NCI-H128 (cell line): Measurements from ENCODE around the gene GNG2.
A peak's percentile ranks its signal among the peaks of the same experiment; 100 is the strongest.

Experiments
- DNase-seq: peaks from one replicate; lab custom pipeline; 2025; ENCODE audit not compliant: unreplicated experiment; lab: John Stamatoyannopoulos, UW

GNG2 gene

DNA sequence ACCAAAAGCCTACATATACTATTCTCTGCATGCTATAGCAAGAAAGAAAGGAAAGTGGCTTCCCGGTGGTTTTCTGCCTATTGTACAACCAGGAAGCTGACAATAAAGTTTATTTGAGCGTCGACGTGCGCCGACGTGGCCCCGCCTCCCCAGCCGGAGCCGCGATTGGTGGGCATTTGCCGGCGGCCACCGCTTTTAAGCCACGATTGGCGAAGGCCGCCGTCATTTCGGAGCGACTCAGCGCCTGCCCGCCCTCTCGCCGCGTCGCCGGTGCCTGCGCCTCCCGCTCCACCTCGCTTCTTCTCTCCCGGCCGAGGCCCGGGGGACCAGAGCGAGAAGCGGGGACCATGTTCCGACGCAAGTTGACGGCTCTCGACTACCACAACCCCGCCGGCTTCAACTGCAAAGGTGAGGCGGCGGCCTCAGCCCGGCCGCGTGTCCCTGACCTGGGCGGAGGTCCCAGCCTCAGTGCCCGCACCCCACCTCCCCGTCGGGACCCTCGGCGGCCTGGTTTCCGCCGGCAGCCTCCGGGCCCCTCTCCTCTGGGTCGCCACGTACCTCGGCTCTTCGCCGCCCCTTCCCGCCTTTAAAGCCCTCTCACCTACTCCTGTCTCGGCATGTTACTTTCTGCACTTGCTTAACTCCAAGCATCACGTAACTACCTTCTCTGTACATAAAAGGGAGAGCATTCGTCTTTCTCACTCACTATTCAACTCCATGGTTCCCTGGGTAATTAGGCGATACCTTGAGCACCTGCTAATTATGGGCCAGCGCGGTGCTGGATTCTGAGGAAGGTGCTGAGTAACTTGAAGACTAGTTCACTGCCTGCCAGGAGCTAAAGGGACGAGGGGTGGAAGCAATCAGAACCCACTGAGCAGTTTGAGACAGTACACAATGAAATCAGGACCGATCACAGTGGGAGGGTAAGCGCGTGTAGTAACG, 129.2 kb downstream of the GNG2 start, which contains the start of gene RTRAF:
Gene RTRAF (plus strand): TSS at position 254 of the 942 bp plus-strand sequence. CDS start 94 bp downstream, at position 348.
- DNase-seq, result peak; percentile 84

DNA sequence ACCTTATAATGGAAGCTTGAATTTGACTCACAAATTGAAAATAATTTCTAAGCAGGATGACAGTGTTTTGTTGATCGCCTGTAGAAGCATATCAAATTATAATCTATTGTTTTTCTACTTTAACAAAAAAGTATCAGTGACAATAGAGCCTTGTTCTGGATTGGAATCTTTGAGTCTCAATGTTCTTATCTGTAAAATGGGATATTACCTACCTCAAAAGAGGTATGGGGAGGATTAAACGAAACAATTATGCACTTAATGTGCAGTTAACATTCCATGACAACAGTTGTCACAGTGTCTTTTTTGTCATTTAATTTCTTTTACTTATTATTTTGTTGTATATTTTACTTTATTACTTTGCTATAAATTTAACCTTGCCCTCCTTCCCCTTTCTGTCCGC, 130.1 kb downstream of the GNG2 start:
- DNase-seq, result no peak

DNA sequence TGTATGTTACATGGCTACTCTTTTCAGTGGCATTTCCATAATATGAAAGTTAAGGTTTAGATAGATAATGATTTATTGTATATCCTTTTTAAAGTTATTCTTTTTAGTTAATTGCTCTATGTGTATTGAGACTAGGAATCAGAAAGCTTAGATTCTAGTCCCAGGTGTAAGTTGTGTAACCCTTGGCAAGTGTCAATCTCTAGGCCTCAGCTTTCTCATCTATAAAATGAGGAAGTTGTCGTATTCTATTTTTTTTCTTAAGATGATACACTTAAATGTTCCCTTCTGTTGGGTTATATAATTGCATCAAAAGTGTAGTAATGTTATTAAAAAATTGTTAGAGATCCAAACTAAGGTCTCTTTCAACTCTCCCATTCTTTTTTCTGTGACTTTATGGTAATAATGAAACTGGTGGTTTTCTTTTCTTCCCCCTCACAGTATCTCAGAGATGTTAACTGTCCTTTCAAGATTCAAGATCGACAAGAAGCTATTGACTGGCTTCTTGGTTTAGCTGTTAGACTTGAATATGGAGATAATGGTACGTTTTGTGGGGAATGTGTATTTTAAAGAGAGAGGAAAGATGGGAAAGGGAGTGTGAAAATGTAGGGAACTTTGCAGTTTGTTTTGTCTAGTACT, 133.0 kb downstream of the GNG2 start:
- DNase-seq, result no peak

DNA sequence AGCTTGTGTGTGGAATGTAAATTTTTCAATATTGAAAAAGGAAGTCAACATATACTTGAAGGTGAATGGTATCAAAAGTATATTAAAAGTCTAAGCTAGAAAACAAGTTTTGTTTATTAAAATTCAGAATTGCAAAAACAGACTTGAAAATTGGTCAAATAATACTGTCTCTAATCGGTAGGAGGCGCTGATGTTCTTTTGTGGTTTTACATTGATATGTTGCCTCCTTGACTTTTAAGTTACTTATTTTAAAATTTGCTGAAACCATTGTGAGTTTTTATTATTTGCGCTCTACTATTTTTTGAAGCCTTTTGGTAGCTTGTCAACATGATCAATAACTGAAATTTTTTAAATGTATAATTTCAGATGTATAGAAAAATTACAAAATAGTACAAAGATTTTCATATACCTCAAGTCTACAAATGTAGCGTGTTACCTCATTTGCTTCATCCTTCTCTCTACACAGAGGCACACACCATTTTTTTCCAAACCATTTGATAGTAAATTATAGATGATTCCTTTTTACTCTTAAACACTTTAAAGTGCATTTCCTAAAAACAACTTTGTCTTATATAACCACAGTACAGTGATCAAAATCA, 135.8 kb downstream of the GNG2 start:
- DNase-seq, result no peak

DNA sequence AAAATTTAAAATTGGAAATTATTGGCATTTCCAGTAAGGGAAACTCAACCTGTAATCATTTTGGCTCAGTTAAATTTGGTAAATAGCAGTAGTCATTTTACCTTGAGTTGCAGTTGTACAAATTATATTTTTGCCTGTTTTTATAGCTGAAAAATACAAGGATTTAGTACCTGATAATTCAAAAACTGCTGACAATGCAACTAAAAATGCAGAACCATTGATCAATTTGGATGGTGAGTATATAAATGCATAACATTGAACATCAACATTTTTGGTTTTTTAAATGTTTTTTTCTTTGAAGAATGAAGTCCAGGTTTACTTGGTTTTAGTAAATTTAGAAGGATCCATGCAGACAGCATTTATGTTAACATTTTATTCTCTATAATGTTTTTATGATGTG, 137.9 kb downstream of the GNG2 start:
- no peak for DNase-seq

DNA sequence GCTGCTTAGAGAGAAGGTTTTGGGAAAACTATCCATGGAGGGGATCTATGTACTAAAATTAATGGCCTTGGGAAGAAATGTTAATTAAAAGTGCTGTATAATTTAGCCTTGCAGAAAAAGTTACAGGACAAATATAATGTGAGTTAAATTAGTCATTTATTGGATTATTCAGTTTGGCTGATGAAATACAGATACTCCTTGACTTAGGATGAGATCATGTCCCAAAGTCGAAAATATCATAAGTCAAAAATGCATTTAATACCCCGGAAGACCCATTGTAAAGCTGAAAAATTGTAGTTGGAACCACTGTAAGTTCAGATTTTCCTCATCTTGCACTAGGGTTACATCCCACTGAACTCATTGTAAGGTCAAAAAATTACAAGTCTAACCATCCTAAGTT, 138.7 kb downstream of the GNG2 start:
- no peak for DNase-seq

DNA sequence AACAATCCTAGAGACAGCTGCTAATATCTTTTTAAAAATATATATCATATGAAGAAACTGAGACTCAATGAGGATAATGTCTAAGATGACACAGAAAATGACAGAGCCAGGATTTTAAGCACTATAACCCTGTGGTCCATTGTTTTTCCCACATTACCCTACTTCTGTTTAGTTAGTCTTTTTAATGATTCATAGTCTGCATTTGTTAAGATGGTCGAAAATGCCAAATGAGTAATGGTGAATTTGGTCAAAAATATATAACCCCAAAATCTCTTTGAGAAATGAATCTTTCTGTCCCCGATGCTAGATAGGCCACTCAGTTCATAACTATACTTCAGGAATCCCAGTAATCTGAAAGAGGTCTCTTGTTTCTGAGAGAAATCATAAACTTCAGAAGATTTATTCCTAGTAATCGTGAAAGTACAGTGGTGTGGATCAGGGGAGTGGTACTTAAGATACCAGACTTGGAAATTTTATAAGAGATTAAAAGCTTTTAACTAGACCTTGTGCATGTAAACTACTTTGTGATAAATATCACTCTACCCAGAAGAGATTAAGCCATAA, 139.7 kb downstream of the GNG2 start:
- no peak for DNase-seq

DNA sequence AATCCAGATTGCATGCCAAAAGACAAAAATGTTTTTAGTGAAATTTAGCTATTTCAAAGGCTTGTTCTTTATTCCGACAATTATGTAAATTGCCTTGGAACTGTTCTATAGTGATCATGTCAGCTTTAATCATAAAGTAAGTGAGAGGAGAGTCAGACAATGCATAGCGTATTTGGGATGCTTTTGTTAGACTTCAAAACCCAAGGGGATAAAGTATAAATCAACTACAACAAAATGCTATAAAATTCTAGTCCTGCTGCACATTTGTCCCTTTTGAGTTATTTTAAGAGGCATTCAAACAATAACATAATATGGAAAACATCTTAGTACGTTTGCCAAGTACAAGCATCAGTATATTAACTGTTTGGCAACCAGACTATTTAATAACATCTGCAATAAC, 140.3 kb downstream of the GNG2 start:
- no peak for DNase-seq

DNA sequence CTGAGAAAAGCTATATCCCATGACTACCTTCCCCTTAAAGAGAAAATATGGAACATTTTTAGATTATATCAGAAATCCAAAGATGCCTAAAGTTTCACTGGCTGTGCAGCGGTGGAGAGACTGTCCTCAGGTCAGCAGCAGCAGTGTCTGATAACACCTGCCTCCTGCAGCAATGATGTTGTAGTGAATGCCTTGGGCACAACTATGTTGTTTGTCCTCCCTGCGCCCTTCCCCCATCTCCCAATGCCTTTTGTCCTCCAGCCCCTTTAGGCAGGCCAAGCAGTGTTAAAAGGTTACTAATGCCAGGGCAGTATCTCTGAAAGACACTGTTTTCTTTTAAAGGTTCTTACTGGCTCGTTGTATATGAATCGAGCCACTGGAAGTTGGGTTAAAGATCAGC, 142.1 kb downstream of the GNG2 start:
- DNase-seq, result no peak

DNA sequence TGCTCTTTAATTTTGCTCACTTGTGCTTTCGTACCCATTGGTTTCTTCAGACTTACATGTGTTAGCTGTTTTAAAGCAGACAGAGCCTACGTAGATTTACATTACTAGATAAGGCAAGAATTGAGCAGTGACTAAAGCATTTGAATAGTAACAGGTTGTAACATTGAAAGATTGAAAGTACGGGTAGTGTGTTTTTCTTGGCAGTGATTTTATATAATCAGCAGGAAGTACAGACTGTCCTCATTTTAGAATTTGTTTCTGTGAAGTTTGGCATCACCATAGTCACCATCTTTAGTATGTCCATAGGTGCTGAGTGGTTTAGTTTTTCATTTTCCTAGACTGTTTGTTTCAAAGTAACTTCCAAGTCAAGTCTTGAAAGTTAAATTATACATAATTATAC, 142.9 kb downstream of the GNG2 start:
- no peak for DNase-seq

DNA sequence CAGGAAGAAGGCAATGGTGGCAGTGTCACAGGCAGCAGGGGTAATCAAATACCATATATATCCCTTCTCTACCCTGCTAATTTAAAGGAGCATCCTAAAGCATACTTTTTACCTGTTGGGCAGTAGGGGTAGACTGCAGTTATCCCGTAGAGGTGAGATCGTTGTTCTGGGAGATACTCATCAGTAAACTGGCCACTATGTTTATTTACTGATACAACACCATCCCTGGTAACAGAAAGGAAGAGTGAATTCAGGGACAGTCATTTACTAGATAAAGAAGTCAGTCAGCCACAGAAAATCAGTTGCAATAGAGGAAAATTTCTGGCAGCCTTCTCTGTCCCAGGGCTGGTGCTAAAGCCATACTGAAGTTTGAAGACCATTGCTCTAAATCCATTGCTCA, 145.2 kb downstream of the GNG2 start:
- DNase-seq, result no peak

DNA sequence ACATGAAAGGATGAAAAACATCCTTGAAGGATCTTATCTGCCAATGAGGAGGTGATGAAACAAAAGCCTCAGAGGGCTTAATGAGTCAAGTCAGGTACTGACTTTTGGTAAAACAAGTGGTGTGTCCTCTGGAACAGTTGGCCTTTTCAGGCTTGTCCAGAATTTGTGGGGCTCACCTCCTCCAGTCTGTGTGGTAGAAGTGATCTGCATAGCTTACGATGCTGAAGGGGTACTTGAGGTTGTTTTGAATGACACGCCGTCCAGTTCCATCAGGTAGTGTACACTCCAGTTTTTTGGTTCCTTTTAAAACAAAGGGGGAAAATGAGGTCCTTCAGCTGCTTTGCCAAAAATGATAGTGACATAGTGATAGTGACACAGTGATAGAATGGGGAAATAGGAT, 145.9 kb downstream of the GNG2 start:
- DNase-seq, result no peak

DNA sequence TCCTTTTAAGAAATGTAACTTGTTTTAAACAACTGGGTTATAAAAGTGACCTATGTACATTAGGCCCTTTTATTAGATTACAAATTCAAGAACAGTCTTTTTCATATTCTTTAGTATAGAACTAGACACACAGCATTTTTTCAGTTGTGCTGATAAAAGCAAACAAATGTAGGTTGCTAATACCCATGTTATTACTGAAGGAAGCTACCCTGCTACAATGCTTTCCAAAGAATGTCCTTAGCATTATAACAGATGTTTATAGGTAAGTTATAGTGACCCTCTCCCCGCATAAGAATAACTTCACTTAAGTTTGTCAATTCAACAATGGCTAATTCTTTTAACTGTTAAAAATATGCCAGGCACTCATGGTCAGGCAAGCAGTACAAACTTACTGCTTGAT, 146.8 kb downstream of the GNG2 start:
- DNase-seq, result no peak

DNA sequence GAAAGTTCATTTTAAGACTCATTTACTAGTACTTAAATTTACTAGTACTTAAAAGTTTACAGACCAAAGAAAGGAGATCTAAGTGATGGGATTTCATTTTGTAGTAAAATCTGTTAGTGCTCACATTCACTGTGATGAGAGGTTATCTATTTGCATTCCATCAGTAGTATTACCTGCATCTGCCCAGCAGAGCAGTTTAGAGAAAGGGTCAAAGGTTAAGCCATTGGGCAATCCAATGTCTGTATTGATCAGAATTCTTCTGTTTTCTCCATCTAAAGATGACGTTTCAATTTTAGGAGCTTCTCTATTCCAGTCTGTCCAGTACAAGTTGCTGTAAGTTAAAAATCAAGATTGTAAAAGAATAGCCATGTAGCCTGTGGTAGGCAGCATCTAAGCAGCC, 147.2 kb downstream of the GNG2 start:
- DNase-seq, result no peak

DNA sequence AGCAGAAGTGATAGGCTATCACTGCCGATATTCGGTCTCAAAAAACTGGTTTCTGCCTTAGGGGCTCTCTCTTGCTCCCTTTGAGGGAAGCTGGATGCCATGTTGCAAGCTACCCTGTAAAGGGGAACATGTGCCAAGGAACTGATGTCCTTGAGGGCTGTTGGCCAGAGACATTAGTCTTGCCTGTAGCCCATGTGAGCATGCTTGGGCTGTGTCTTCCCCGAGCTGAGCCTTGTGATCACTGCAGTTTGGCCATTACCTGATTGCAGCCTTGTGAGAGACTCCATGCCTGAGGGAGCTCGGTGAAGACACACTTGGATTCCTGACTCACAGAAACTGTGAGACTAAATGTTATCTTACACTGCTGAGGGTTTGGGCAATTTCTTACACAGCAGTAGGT, 147.7 kb downstream of the GNG2 start:
- DNase-seq, result no peak

DNA sequence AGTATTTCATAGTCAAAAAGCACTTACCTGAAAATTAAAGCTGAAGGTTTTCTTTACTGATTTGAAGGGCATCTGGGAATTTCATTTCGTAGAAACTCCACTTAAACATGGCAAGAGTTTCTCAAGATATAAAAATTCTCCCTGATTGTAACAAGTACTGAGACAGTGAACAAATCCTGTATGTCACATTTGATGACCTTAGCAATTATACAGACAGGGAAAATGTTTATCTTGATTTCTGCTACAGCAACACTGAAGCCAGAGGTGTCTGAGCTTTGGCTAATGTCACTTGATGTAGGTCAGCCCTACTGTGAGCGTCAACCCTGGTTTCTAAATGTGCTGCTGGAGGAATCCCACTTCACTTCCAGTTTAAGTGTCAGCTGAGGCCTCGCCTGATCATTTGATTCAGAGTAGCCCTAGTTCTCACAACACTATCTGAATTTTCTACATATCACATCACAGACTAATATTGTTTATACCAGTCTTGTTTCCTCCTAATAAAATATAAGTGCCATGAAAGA, 149.8 kb downstream of the GNG2 start:
- no peak for DNase-seq

DNA sequence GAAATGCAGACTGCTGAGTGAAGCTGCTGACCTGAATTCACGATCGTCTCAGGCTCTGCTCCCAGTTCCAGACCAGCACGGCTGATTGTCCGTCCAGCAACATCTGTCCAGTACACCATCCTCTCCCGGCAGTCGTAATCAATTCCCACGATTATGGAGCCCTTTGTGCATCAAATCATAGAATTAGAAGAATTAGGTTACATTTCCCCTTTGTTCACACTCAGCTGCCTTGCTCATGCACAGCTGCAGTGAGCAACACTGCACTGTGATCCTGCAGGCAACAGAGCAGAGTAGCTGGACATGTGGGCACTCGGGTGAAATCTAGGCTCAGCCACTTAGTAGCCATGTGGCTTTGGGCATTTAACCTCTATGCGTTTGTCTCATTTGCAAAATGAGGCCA, 151.1 kb downstream of the GNG2 start:
- no peak for DNase-seq

DNA sequence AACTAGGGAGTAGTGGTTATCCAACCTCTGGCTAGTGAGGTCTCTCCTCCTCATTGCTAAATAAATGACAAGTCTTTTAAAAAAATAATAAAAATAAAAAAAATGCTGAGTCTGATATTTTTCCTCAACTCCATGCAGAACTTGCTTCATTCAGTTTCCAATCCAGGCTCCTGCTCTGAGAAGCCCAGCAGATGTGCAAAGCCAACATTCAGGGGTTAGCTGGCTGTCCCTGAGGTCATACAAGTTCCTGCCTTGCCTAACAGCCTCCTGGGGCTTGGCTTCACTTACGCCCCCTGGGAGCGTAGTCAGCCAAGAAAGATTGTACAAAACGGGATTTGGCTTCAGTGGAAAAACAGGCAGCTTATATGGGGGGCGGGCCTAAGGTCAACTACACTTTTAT, 152.2 kb downstream of the GNG2 start:
- DNase-seq, result no peak

DNA sequence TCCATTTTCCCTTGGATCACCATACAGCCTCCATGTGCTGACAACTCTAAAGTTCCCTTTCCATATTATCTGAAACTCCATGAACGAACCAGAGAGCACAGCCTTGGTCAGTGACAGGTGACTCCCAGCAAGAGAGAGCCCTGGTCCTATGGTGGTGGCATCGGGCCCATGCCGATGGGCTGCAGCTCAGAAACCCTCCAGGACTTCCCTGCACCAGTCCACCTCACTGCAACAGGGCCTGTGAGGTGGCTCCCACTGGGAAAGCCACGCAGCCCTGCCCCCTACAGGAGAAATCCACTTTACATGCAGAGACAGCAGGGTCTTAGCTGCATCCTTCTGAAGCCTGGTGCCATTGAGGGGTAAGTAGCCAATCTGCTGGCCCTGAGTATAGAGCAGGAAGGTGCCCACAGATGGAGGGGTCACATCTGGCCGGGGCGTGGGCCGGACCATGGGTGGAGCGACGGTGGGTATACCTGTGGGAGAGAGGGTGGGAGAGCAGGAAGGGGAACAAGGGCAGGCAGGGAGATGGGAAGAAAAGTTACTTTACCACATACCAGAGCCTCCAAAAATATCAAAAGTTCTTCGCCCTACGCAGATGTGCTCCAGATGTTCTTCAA, 153.7 kb downstream of the GNG2 start:
- no peak for DNase-seq

DNA sequence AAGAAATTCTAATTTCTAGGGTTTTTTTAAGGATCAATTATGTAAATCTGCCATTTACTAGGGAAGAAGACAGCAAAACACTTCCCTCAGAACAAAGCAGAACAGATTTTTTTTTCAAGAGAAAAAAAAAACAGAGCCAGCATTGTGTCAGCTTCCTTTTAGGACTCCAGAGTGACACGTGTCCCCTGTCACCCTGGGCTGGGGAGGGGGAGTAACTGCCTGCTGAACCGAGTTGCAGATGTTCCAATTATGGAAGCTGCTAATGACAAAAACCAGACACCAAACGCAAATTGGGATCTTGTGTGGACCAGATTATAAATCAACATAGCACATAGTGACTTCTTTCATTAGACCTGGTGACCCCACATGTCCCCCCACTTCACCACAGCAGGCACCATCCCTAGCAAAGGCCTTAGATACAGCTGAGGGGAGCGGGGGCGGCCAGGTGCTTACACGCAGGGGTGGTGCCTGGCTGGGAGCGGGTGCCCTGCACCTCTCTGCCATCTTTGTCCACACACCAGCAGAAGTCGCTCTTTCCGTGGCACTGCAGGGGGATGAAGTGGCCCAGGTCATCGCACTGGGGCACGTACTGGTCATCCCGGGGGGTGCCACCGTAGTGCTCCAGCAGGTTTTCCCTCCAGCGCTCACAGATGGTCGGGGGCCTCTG, 154.3 kb downstream of the GNG2 start:
- no peak for DNase-seq
